ENCODE data around the gene PKP2. TPM values are rescaled to one million over a fixed set of nuclear protein-coding genes. Genes with fewer than 3 reads are reported as not detected.

PKP2 gene
- total and polyA plus RNA-seq, 9 of the 15 experiments (the other 6 are each of a cell fraction or from before 2014, with no cell fraction given) = 1.6 to 4.2 (median 2.8) TPM

DNA sequence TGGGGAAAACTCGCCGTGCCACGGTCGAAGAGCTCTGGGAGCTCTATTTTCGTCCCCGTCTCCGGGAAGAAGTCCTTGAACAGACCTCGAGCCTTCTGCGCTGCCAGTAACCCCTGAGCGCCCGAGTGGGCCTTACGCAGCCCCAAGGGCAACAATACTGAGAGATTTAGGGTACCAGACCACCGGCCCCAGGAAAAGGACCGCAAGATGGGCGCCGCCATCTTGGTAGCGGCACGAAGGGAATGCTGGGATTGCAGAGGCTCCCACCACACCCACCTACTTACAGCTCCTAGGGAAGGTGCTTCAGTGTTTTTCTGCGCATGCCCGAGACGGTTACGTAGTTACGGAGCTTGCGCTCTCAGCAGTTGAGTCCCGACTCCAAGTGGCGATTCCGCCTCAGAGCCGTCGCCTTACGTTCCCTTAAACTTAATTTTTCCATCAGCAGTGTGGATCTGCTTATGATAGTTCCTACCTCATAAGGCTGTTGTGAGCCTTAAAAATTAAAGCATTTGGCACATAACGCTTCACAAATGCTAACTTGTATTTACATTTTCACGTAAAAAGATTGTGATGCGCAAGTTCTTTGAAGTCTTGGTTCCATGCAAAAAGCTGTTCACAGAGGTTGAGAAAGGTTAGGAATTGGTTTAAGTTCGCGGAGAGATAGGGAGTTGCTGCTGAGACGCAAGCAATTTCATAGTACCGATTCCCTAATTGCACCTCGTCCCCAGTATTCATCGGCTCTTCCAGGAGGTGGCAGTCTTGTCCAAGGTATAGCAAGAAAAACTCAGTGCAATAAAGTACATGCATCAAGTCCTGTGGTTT, 140.7 kb downstream of the PKP2 start, which contains the start of gene YARS2 (continued):
- TF ChIP-seq, protein P1, sequence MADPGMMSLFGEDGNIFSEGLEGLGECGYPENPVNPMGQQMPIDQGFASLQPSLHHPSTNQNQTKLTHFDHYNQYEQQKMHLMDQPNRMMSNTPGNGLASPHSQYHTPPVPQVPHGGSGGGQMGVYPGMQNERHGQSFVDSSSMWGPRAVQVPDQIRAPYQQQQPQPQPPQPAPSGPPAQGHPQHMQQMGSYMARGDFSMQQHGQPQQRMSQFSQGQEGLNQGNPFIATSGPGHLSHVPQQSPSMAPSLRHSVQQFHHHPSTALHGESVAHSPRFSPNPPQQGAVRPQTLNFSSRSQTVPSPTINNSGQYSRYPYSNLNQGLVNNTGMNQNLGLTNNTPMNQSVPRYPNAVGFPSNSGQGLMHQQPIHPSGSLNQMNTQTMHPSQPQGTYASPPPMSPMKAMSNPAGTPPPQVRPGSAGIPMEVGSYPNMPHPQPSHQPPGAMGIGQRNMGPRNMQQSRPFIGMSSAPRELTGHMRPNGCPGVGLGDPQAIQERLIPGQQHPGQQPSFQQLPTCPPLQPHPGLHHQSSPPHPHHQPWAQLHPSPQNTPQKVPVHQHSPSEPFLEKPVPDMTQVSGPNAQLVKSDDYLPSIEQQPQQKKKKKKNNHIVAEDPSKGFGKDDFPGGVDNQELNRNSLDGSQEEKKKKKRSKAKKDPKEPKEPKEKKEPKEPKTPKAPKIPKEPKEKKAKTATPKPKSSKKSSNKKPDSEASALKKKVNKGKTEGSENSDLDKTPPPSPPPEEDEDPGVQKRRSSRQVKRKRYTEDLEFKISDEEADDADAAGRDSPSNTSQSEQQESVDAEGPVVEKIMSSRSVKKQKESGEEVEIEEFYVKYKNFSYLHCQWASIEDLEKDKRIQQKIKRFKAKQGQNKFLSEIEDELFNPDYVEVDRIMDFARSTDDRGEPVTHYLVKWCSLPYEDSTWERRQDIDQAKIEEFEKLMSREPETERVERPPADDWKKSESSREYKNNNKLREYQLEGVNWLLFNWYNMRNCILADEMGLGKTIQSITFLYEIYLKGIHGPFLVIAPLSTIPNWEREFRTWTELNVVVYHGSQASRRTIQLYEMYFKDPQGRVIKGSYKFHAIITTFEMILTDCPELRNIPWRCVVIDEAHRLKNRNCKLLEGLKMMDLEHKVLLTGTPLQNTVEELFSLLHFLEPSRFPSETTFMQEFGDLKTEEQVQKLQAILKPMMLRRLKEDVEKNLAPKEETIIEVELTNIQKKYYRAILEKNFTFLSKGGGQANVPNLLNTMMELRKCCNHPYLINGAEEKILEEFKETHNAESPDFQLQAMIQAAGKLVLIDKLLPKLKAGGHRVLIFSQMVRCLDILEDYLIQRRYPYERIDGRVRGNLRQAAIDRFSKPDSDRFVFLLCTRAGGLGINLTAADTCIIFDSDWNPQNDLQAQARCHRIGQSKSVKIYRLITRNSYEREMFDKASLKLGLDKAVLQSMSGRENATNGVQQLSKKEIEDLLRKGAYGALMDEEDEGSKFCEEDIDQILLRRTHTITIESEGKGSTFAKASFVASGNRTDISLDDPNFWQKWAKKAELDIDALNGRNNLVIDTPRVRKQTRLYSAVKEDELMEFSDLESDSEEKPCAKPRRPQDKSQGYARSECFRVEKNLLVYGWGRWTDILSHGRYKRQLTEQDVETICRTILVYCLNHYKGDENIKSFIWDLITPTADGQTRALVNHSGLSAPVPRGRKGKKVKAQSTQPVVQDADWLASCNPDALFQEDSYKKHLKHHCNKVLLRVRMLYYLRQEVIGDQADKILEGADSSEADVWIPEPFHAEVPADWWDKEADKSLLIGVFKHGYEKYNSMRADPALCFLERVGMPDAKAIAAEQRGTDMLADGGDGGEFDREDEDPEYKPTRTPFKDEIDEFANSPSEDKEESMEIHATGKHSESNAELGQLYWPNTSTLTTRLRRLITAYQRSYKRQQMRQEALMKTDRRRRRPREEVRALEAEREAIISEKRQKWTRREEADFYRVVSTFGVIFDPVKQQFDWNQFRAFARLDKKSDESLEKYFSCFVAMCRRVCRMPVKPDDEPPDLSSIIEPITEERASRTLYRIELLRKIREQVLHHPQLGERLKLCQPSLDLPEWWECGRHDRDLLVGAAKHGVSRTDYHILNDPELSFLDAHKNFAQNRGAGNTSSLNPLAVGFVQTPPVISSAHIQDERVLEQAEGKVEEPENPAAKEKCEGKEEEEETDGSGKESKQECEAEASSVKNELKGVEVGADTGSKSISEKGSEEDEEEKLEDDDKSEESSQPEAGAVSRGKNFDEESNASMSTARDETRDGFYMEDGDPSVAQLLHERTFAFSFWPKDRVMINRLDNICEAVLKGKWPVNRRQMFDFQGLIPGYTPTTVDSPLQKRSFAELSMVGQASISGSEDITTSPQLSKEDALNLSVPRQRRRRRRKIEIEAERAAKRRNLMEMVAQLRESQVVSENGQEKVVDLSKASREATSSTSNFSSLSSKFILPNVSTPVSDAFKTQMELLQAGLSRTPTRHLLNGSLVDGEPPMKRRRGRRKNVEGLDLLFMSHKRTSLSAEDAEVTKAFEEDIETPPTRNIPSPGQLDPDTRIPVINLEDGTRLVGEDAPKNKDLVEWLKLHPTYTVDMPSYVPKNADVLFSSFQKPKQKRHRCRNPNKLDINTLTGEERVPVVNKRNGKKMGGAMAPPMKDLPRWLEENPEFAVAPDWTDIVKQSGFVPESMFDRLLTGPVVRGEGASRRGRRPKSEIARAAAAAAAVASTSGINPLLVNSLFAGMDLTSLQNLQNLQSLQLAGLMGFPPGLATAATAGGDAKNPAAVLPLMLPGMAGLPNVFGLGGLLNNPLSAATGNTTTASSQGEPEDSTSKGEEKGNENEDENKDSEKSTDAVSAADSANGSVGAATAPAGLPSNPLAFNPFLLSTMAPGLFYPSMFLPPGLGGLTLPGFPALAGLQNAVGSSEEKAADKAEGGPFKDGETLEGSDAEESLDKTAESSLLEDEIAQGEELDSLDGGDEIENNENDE (IDR thresholded peaks at IDR 0.05; ENCODE audit: low read depth, low read length) = no peak
- TF ChIP-seq TAF7 (tag; IDR thresholded peaks at IDR 0.05) (peak; percentile 93), PTRF (tag; IDR thresholded peaks at IDR 0.05) (no peak), SMC3 (conservative IDR thresholded peaks at IDR 0.05; ENCODE audit: insufficient read depth, low read depth, low read length) (peak; percentile 75), PHF8 (IDR thresholded peaks at IDR 0.05; ENCODE audit: borderline replicate concordance, low read length) (peak; percentile 98), HDAC3 (IDR thresholded peaks at IDR 0.05; ENCODE audit: borderline replicate concordance, partially characterized antibody) (peak; percentile 78), HDAC2 (IDR thresholded peaks at IDR 0.05) (no peak), LCOR (CRISPR knock-in tag; IDR thresholded peaks at IDR 0.05) (0 out of 2 replicates have a peak, but pooled peaks have one; percentile 30), FOXJ3 (CRISPR knock-in tag; IDR thresholded peaks at IDR 0.05) (no peak), SMAD3 (CRISPR knock-in tag; conservative IDR thresholded peaks at IDR 0.05) (no peak), ZNF217 (CRISPR knock-in tag; IDR thresholded peaks at IDR 0.05) (no peak), MTA2 (IDR thresholded peaks at IDR 0.05; ENCODE audit: low read depth) (no peak)
- TF ChIP-seq, protein P2, sequence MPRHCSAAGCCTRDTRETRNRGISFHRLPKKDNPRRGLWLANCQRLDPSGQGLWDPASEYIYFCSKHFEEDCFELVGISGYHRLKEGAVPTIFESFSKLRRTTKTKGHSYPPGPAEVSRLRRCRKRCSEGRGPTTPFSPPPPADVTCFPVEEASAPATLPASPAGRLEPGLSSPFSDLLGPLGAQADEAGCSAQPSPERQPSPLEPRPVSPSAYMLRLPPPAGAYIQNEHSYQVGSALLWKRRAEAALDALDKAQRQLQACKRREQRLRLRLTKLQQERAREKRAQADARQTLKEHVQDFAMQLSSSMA (CRISPR knock-in tag; IDR thresholded peaks at IDR 0.05) = no peak; the same call in 1 of the 2 replicates
- TF ChIP-seq, protein P3, sequence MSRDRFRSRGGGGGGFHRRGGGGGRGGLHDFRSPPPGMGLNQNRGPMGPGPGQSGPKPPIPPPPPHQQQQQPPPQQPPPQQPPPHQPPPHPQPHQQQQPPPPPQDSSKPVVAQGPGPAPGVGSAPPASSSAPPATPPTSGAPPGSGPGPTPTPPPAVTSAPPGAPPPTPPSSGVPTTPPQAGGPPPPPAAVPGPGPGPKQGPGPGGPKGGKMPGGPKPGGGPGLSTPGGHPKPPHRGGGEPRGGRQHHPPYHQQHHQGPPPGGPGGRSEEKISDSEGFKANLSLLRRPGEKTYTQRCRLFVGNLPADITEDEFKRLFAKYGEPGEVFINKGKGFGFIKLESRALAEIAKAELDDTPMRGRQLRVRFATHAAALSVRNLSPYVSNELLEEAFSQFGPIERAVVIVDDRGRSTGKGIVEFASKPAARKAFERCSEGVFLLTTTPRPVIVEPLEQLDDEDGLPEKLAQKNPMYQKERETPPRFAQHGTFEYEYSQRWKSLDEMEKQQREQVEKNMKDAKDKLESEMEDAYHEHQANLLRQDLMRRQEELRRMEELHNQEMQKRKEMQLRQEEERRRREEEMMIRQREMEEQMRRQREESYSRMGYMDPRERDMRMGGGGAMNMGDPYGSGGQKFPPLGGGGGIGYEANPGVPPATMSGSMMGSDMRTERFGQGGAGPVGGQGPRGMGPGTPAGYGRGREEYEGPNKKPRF (IDR thresholded peaks at IDR 0.05; ENCODE audit: low read depth, low read length) = no peak
